ENCODE measurements around the gene OBSCN. TPM values are rescaled to one million over a fixed set of nuclear protein-coding genes. Genes with fewer than 3 reads are reported as not detected.
"Not testable (repeated sequence)": the region's sequence is repeated elsewhere in the genome, so short reads cannot be mapped to it uniquely, and the experiment has no call there.

The OBSCN gene
- total and polyA plus RNA-seq, 10 of the 15 experiments (the other 5 are each of a cell fraction or from before 2014, with no cell fraction given) = 0.01 to 0.36 (median 0.08) TPM; not detected in 2

DNA sequence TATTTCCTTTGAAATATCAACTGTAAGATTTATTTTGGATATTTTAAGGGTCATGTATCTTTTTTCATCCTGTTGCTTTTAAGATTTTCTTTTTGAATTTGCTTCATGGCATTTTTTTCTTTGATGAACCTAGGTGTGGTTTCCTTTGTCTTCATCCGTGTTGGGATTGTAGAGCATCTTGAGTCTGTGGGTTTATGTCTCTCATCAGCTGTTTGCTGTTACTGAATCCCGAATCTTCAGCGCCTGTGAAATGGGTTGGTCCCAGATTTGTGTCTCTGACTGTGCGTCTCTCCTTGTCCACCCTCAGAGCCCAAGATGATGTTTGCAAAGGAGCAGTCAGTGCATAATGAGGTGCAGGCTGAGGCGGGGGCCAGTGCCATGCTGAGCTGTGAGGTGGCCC, 36.1 kb downstream of the OBSCN start:
- H3K9ac ChIP-seq (ENCODE audit: control insufficient read depth, insufficient read depth, low read length); FAIRE-seq; intact Hi-C loops (cut with micrococcal nuclease; ENCODE audit: unreplicated experiment); H3K27me3 ChIP-seq (replicated peaks in 1 of 2; ENCODE audit: control insufficient read depth in 2 of 2, insufficient read depth in 2 of 2, low read length in 1 of 2); H4K20me1 ChIP-seq (ENCODE audit: control insufficient read depth, insufficient read depth); in situ Hi-C loops (cut with MboI); POLR2A ChIA-PET; ATAC-seq; H3K9me3 ChIP-seq (replicated peaks; ENCODE audit: control insufficient read depth, insufficient read depth, low read length); H3K4me1 ChIP-seq (ENCODE audit: control insufficient read depth, insufficient read depth, low read length); H3K4me2 ChIP-seq (ENCODE audit: control insufficient read depth, insufficient read depth); H3K27ac ChIP-seq (ENCODE audit: control insufficient read depth, insufficient read depth); CTCF ChIA-PET; H3K4me3 ChIP-seq; SMC1A ChIA-PET (ENCODE audit: uncharacterized antibody, unreplicated experiment); RAD21 ChIA-PET (ENCODE audit: unreplicated experiment); BruUV-seq (replicated peaks); DNase-seq (ENCODE audit: low read depth, low spot score); H3K36me3 ChIP-seq (ENCODE audit: control insufficient read depth in 2 of 2, insufficient read depth in 2 of 2, low read length in 1 of 2); H3K79me2 ChIP-seq (ENCODE audit: control insufficient read depth, insufficient read depth, low read length); H2AFZ ChIP-seq (ENCODE audit: control insufficient read depth, low read depth, low read length): not testable (repeated sequence)
- WGBS (ENCODE audit: insufficient coverage, insufficient replicate concordance, low lambda C conversion rate, missing lambda C conversion rate) = 30% methylated on average over 5 of the region's 5 CpGs

DNA sequence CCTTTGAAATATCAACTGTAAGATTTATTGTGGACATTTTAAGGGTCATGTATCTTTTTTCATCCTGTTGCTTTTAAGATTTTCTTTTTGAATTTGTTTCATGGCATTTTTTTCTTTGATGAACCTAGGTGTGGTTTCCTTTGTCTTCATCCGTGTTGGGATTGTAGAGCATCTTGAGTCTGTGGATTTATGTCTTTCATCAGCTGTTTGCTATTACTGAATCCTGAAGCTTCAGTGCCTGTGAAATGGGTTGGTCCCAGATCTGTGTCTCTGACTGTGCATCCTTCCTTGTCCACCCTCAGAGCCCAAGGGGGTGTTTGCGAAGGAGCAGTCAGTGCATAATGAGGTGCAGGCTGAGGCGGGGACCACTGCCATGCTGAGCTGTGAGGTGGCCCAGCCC, 37.3 kb downstream of the OBSCN start:
- no peaks in the 10 kb centered on the region for H3K4me1 ChIP-seq (ENCODE audit: control insufficient read depth, insufficient read depth, low read length)
- POLR2A ChIA-PET = no interaction called here
- H3K27ac ChIP-seq (ENCODE audit: control insufficient read depth, insufficient read depth) = no peak overlapping the region
- SMC1A ChIA-PET (ENCODE audit: uncharacterized antibody, unreplicated experiment) = no interaction called here
- H3K4me2 ChIP-seq (ENCODE audit: control insufficient read depth, insufficient read depth) = no peak overlapping the region
- no peak overlapping the region for H3K4me3 ChIP-seq
- no peak overlapping the region for H3K9ac ChIP-seq (ENCODE audit: control insufficient read depth, insufficient read depth, low read length)
- no peak for TF ChIP-seq RUNX3 (IDR thresholded peaks at IDR 0.05; ENCODE audit: low read length)
- no peak for TF ChIP-seq SIN3A (IDR thresholded peaks at IDR 0.05; ENCODE audit: low read depth, low read length)
- TF ChIP-seq MEF2A (IDR thresholded peaks at IDR 0.05; ENCODE audit: insufficient read depth, low read depth, low read length) = no peak
- no peak for TF ChIP-seq FOXK2 (IDR thresholded peaks at IDR 0.05)
- TF ChIP-seq NFYA (IDR thresholded peaks at IDR 0.05; ENCODE audit: borderline replicate concordance, low read depth, low read length) = no peak
- TF ChIP-seq BRCA1 (IDR thresholded peaks at IDR 0.05; ENCODE audit: low read depth, low read length) = no peak
- TF ChIP-seq NFXL1 (IDR thresholded peaks at IDR 0.05; ENCODE audit: borderline replicate concordance) = no peak
- no peak for TF ChIP-seq CREB1 (IDR thresholded peaks at IDR 0.05; ENCODE audit: low read depth)
- TF ChIP-seq MXI1 (IDR thresholded peaks at IDR 0.05; ENCODE audit: low read depth, low read length) = no peak
- no peak for TF ChIP-seq ASH2L (IDR thresholded peaks at IDR 0.05; ENCODE audit: borderline replicate concordance, low read depth)
- TF ChIP-seq KDM1A (IDR thresholded peaks at IDR 0.05; ENCODE audit: borderline replicate concordance) = no peak
- TF ChIP-seq SP1 (IDR thresholded peaks at IDR 0.05; ENCODE audit: low read depth, low read length) = no peak
- TF ChIP-seq NR2C1 (IDR thresholded peaks at IDR 0.05) = no peak
- no peak for TF ChIP-seq MYB (IDR thresholded peaks at IDR 0.05; ENCODE audit: borderline replicate concordance, low read depth, low read length)
- FAIRE-seq = no peak
- CTCF ChIA-PET = no interaction called here
- DNase-seq (ENCODE audit: low read depth, low spot score) = no peak
- ATAC-seq = no peak
- H3K36me3 ChIP-seq (ENCODE audit: control insufficient read depth in 2 of 2, insufficient read depth in 2 of 2, low read length in 1 of 2) = no peaks in the 10 kb centered on the region
- in situ Hi-C loops (cut with MboI) = no loop called here
- no peaks in the 10 kb centered on the region for H3K27me3 ChIP-seq (replicated peaks in 1 of 2; ENCODE audit: control insufficient read depth in 2 of 2, insufficient read depth in 2 of 2, low read length in 1 of 2)
- RAD21 ChIA-PET (ENCODE audit: unreplicated experiment) = no interaction called here
- no TSS peak for BruUV-seq (replicated peaks)
- H2AFZ ChIP-seq (ENCODE audit: control insufficient read depth, low read depth, low read length) = no peak overlapping the region
- H4K20me1 ChIP-seq (ENCODE audit: control insufficient read depth, insufficient read depth) = no peaks in the 10 kb centered on the region
- no peaks in the 10 kb centered on the region for H3K79me2 ChIP-seq (ENCODE audit: control insufficient read depth, insufficient read depth, low read length)
- intact Hi-C loops (cut with micrococcal nuclease; ENCODE audit: unreplicated experiment) = no loop called here
- peaks cover 2% of the 10 kb centered on the region; the same call in 2 of the 3 replicates for H3K9me3 ChIP-seq (replicated peaks; ENCODE audit: control insufficient read depth, insufficient read depth, low read length)
- WGBS (ENCODE audit: insufficient coverage, insufficient replicate concordance, low lambda C conversion rate, missing lambda C conversion rate) = 12% methylated on average over 3 of the region's 3 CpGs
